ENCODE data around the gene UNC119B.

The UNC119B gene

DNA sequence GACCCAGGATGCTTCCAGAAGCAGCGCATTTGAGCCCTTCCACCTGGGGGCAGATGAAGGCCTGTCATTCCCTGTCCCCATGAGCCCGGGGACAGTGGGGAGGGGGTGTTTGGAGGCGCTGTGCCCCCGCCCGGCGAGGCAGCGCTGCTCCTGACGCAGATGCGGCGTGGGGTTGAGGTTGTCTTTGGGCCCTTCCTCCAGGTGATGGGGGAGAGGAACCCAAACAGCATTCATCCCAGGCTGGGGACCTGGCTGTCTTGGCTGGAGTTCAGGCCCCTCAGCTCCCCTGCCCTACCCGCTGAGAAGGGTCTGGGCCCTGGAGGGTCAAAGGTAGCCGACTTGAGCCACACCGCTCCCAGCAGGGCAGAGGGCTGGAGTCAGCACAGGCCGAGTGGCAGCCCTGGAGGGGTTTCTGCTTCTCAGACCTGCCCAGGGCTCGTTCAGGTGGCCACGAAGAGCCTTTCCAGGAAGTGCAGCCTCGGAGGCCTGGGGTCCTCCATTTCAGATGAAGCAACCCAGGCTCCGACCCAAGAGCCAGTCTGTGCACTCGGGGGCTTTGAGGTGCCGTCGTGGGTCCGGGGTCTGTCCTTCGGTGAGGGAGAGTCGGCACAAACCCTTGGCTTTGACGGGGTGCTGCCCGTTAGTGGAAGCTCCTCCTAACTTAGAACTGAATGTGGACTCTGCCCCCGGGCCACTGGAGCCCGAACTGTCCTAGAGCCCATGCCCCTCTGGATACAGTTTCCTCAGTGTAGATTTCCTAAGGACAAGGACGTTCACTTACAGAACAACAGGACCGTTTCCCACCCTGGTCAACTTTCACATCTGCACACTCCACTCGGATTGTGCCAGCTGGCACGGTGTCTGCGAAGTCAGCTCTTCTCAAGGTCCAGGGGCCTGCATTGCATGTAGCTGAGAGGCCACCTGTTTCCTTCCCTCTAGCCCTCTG, 31.5 kb downstream of the UNC119B start:
- DNase-seq: no peak

DNA sequence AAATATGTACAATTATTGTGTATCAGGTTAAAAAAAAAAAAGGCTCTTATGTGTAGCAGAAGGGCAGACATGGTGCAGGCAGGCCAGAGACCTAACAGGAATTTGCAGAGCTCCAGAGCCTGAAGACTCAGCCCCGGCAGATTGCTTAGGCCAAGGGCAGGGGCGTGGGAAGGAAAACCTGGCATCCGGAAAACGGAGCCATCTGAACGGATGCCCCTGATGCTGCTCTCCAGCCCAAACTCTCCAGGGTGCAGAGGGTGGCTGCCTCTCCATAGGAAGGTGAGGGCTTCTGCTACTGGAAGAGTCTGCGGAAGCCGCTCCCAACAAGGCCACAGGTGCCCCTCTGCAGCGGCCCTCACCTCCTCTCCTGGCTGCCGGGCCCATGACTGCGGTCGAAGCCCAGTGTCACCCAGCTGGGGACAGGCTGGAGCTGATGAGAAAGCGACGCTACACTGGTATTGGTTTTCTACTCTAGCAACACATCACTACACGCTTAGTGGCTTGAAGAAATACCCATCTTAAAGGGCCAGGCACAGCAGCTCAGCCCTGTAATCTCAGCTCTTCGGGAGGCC, 34.8 kb downstream of the UNC119B start:
- DNase-seq: no peak

DNA sequence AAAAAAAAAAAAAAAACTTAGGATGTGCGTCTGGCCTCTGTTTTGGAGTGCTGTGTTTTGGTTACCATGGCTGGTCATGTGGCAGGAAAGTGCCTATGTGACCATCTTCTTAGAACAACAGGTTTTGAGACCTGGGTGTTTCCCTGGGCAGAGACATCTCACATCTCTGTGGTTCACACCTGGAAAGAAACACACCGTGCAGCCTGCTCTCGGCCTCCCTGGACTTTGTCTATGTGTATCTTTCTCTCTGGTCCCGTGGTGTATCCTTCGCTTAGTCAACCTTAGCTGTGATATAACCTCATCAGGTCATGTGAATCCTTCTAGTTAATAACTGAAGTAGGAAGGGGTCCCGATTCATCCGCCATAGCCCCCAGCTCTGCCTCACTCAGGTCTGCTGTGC, 38.0 kb downstream of the UNC119B start:
- DNase-seq: no peak

DNA sequence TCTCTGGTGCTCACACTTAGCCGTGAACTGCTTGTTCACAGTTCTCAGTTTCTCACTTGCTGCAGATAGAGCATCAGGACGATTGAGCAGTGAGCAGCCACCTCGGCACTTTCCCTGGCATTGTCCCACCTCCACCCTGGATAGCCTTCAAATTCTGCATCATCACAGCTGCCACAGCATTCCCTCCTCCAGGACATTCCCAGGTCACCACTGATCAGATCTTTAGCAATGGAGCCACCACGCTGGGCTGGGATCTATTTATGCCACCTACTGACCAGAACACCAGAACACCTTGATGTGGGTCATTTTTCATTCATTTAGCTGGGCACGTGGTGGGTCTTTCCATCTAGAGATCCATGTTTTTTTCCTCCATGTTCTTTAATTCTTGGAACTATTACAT, 39.0 kb downstream of the UNC119B start:
- DNase-seq: no peak

DNA sequence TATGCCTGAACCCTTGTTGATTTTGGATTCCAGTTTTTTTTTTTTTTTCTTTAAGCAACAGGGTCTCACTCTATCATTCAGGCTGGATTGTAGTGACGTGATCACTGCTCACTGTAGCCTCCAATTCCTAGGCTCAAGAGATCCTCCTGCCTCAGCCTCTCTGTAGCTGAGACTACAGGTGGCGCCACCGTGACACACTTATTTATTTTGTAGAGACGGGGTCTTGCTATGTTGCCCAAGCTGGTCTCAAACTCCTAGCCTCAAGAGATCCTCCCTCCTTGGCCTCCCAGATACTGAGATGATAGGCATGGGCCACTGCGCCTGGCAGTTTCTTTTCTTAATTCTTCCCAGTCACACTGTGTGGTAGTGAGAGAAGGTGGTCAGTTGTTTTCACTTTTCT, 40.5 kb downstream of the UNC119B start:
- no peak for DNase-seq

DNA sequence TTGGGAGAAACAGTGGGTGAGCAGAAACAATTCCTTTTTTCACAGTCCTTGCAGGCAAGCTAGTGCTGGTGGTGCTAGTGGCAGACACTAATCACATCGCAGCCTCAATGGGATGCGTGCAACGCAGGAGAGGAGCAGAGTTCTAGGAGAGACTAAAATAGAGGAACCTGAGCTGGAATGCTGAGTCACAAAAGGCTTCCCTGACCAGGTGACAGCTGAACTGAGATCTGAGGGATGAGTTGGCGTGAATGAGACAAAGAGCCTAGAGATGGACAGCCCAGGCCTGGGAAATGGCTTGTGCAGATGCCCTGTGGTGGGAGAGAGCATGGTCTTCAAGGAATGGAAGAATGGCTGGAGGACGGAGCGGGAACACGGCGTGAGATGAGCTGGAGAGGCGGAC, 41.1 kb downstream of the UNC119B start:
- DNase-seq: no peak

DNA sequence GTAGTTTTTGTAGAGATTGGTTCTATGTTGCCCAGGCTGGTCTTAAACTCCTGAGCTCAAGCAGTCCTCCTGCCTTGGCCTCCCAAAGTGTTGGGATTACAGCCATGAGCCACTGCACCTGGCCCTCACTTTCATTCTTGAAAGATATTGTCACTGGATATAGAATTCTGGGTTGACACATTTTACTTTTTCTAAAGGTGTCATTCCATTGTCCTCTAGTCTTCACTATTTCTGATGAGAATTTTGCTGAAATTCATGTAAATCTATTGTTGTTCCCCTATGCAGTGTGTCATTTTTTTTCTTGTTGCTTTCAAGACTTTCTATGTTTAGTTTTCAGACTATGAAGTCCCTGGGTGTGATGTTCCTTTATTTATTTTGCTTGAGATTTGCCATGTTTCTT, 44.5 kb downstream of the UNC119B start:
- no peak for DNase-seq

DNA sequence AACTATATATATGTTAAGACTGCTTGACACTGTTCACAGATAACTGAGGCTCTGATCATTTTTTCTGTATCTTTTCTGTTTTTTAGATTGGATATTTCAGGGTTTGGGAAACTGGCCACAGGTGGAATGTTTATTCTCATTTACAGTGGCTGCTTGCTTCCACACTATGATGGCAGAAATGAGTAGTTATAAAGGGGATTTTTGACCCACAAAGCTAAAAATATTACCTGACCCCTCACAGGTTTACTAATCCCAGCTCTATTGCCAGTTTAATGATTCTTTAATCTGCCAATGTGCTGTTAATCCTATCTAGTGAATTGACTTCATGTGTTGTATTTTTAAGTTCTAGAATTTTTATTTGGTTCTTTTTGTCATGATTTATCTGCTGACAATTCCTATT, 45.0 kb downstream of the UNC119B start:
- DNase-seq: no peak

DNA sequence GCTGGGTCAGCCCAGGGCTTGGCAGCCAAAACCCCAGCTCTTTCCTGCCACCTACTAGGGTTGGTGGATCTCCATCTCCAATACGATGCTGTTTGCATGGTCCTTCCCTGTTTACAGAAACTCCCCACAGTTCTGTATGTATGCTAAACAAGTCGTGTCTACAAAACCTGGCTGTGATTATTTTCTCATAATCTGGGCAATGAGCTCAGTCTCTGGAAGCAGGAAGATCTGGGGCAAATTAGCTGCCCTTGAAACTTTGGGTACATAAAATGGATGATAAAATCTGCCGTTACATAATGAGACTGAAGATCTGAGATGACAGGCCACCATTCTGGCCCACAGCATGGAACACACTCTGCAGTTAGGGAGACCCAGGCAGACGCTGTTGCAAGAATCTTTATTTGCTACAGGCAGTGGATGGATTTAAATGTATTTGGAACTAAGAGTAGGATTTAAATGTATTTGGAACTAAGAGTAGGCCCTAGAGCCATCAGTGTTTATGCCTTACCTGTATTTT, 47.0 kb downstream of the UNC119B start:
- DNase-seq: no peak

DNA sequence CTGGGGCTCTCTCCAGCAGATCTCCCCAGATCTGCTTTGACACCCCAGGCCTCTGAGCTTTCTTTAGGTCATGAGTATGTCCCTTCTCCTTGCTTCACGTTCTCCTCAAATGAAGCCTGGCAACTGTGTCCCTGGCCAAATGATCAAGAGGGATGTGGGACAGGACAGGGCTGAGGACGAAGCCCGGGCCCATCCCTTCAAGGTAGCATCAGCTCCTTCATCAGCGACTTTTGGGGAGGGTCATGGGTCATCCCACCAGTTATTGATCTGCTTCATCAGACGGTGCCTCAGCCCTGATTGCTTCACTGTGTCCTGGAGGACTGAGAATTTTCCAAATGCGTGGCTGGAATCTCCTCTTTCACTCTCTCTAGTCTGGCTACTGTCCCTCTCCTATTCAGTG, 47.7 kb downstream of the UNC119B start:
- DNase-seq: no peak

DNA sequence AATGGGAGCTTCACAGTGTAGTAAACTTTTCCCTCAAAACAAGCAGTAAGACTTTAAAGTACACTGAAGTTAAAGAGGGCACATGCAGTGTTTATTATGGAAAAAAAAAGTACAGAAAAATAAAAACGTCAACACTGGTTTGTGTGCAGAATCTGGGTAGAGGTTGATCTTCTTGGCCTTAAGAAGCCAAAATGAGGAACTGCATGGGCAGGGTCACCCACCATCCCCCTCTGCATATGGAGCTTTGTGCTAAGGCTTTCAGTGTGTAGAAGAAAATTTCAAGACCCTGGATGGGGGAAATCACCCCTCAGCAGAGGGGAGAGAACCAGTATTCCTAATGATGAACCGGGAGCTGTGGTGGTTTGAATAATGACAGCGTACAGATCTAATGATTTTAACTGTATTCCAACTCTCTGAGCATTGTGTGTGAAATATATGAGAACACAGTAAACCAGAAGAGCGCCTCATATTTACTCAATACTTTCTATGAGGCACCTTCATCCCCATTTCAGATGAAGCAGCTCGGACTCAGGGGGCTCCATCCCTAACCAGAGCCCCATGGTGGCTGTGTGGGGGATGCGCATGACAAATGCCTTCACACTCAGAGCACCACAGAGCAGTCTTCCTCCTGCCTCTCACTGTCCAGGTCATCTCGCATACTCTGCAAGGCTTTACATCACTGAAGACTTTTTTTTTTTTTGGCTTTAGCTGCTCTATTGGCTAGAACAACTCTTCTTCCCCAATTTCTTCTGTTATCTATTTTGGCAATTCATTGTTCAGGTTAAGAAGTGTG, 48.7 kb downstream of the UNC119B start:
- DNase-seq: no peak

DNA sequence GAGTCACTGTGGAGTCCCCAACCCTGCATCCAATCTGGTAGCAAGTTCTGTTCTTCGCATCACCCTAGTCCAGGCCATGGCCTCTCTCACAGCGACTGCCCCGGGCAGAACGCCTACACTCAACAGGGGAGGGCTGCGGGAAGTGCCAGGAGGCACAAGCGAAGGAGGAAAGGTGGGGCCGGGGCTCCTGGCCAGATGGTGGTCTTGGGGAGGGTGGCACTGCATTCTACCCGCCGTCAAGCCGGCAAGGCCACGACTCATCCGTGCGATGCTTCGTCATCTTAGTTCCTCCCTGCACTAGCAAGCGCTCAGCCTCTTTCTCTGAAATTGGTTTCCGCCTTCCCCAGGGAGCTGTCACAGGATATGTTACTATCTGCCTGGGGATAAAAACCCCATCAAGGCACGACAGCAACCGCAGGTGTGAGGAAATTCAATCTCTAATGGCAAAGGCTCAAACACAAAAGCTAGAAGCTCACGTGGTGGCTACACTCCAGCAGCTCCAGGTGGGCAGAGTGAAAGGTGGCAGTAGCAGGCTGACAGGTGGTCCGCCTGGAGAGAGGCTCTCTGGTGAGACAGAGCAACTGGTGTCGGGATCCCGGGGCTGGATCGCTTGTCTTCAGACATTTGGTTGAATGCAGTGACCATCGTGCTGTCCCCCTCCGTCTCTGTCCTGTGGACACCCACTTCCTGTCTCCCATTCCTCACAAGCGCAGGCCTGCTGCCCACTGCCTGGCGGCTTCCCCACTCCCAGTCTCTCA, 49.5 kb downstream of the UNC119B start:
- DNase-seq: no peak

DNA sequence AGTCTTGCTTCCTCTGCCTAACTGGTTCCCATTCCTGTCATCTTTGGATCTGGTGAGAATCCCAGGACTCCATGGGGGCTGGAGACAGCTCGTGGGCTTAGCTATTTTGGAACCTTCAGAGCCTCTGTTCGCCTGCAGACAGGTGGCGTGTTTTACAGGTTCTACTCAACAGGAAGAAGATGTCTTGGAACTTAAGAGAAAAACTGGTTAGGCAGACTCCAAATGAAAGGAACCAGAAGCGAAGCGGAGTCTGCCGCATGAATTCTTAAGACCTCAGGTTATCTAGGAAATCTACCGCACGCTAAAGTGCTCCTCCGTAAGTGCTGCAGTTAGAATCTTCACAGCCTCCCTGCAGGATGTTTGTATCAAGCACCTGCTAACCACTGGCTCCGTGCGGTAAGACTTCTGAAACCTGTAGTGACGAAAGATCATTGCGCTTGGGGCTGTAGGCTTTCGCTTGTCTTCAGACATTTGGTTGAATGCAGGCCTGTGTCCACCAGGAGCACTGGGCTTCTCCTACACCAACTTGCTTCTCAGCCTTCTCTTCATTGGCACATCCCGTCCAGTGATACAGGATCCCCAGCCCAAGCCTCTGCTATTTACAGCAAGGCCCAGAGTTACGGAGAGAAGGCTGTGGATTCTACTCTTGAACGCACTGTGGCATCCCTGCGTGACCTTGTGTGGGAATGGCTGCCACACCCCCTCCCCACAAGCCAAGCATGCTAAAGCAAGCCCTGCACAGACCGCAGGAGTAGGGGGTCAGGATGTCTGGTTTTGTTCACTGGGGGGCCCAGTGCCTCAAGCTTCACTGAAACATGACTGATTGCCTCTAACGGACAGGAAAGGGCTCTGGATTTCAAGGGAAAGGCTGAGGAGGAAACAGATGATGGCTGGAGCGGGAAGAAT, 50.3 kb downstream of the UNC119B start:
- no peak for DNase-seq

DNA sequence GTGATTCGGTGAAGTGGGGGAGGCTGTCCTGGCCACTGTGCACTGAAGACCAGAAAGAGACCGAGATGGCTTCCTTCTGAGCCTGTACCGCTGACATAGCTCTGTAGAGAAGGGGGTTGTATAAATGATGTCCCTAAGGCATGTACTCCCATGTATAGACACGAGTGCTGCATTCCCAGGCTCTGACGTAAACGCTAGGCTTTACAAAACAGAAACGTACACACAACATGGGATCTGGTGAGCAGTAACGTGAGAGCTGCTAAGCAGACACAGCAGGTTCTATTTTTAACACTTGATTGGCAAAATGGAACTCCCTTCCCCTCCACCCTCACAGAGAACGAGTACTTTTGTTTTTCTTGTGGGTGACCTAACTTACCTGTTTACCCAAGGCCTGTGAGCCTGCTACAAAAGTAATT, 51.3 kb downstream of the UNC119B start:
- DNase-seq: no peak

DNA sequence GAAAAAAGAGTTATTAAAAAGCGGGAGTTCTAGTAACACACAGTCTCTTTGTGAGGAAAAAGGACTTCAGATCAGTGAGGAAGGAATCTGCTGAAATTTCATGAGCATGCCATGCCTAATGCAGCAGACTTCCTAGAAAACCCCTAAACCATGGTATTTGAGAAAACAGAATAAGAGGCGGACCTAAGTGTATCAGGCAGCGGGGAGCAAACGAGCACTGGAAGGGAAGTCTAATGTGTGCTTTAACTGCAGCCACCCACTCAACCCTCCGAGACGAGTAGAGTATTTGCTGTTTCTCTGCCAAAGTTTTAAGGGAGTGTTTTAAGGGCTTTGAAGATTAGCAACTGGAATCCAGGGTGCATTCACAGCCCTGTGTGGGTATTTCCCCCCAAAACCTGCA, 51.8 kb downstream of the UNC119B start:
- DNase-seq: no peak

DNA sequence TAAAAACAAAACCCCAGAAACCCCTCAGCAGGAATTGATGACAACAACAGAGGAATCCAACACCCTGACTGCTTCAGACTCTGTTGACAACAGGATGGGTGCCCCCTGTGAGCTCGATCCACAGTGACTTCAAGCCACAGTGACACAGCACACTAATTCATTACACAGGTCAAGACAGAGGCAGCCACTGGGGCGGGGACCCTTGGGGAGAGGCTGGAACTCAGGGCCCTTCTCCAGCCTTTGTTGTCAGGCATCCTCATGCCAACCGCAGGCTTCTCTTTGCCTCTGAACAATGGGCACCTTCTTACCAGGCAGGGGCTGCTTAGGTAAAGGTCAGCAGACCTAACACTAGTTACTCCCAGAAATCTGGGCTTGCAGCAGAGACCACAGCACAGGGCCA, 53.0 kb downstream of the UNC119B start:
- DNase-seq: no peak

DNA sequence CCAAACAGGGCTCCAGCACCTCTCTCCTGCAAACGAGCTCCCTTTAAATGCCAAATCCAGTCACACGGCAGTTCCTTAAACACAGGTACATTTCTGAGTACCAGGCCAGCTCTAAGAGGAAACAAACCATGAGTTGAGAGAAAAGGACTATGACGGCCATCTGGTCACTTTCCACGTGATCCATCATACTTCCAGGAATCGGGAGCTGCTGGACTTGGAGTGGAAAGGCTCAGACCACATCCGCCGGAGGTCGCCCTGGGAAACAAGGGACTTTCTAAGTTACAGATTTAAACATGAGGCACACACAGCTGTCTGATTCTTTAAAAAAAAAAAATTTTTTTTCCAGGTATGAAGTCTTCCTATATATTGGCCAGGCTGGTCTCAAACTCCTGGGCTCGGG, 54.6 kb downstream of the UNC119B start:
- no peak for DNase-seq

DNA sequence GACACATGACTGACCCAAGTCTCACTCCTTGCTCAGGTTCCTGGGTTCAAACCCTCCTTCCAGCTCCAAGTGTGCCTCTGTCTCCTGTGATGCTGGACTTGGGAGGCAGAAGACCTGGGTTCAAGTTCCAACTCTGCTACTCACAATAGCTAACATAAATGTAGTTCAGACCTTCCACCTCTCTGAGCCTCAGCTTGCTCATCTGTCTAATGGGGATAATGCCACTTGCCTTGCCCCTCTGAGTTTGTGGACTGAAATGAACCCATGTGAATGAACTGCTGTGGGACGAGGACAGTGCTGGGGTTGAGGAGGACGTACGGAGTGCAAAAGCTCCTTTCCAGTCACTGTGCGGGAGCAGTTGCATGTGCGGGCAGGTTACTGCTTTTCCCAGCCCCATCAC, 56.3 kb downstream of the UNC119B start:
- no peak for DNase-seq

DNA sequence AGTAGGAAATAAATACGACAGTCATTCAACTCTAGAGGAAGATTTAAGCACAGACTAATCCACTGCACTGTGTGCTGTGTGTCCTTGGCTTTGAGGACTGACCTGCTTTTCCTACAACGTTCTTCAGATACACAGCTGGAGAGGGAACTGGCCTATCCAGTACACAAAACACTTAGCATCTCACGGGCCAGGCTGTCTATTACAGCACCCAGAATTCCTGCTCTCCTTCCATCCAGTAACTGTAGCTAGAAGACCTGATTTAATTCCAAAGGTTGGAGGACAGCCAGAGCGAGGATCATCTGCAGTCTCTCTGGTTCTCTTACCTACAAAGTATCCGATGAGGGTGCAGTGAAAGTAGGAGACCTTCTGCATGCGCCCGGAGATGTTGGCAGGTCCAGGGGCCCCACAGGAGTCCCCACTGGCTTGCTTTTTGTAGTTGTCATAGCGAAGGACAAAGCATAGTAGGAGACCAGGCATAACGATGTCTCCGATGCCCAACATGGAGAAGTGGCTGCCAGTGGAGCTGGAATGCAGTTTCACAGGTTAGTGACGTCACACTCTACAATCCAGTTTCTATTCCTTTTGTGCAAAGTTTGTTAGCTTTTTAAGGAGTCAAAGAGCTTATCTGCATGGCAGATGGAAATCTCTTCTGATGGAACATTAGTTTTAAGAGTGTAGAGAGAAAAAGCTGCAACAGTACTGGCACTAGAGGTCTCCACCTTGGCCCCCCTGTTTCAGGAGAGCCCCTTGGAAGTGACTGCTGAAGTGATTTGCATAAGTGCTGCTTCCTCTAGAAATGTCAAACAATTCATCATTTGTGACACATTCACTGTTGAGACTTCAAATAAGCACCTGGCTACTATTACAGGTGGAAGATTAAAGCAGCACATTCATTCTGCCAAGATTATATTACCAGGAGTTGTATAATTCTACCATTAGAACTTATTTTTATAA, 57.1 kb downstream of the UNC119B start:
- no peak for DNase-seq

DNA sequence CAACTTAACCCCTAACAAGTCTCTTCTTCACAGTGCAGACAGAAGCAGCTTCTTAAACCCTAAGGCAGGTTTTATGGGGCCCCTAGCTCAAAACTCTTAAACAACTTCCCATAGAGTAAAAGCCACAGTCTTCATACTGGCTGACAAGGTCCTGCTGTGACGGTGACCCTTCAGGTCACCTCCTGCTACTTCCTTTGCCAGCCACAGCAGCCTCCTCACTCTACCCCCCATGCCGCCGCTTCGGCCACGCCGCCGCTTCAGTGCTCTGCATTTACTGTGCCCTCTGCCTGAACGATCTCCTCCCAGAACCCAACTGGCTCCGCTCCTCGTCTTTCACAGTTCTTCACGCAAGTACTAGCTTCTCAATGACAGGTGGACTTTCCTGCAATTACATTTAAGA, 60.8 kb downstream of the UNC119B start:
- no peak for DNase-seq
